Endothelial cell of umbilical vein (primary cell): ENCODE results near the gene ATG5.

Source experiments
- CTCF ChIP-seq, 2 donors: IDR thresholded peaks; 1 replicate in 1 of 2; 2 replicates in 1 of 2; pipeline ENCODE4 v1.5.1; 2011; ENCODE audit warnings: low read length in 2 of 2, mild to moderate bottlenecking in 2 of 2, moderate library complexity in 2 of 2, control low read depth in 1 of 2, inconsistent platforms in 1 of 2, low read depth in 1 of 2; ENCODE audit not compliant: insufficient read depth in 1 of 2; ENCODE audit errors: extremely low read depth in 1 of 2
- EZH2 ChIP-seq: IDR thresholded peaks from 2 replicates; pipeline ENCODE4 v1.6.1; 2012; ENCODE audit warnings: borderline replicate concordance, low read depth, mild to moderate bottlenecking, moderate library complexity, low read length, inconsistent platforms; ENCODE audit not compliant: severe bottlenecking
- FOS ChIP-seq: IDR thresholded peaks from 2 replicates; pipeline ENCODE4 v1.6.1; 2011; ENCODE audit warnings: mild to moderate bottlenecking, low read length, moderate library complexity, borderline replicate concordance; ENCODE audit not compliant: insufficient read depth
- GATA2 ChIP-seq: IDR thresholded peaks from 2 replicates; pipeline ENCODE4 v1.7.0; 2011; ENCODE audit warnings: low read depth, mild to moderate bottlenecking, moderate library complexity, mixed read lengths, low read length; ENCODE audit not compliant: insufficient read length, insufficient read depth
- JUN ChIP-seq: IDR thresholded peaks from 2 replicates; pipeline ENCODE4 v1.6.1; 2011; ENCODE audit warnings: borderline replicate concordance, low read depth; ENCODE audit not compliant: insufficient read length, insufficient read depth
- MYC ChIP-seq: IDR thresholded peaks from one replicate; pipeline ENCODE4 v1.6.1; 2011; ENCODE audit warnings: mild to moderate bottlenecking, low read depth, low read length
- POLR2A ChIP-seq: IDR thresholded peaks from 2 replicates; pipeline ENCODE4 v1.6.1; 2012; ENCODE audit warnings: low read depth, mild to moderate bottlenecking, control low read depth, low read length
- POLR2AphosphoS5 ChIP-seq: IDR thresholded peaks from 2 replicates; pipeline ENCODE4 v1.6.1; 2012; ENCODE audit warnings: low read depth, mild to moderate bottlenecking, control low read depth, low read length, moderate library complexity; ENCODE audit not compliant: insufficient read depth
- TF ChIP-seq, protein P1 (sequence below): IDR thresholded peaks from 2 replicates; pipeline ENCODE4 v1.6.1; 2011; ENCODE audit not compliant: insufficient read depth, insufficient read length

- TF ChIP-seq POLR2A (no peak), CTCF (IDR thresholded peaks at IDR 0.05; ENCODE audit: extremely low read depth in 1 of 2, insufficient read depth in 1 of 2, low read depth in 1 of 2, low read length in 2 of 2) (no peak), JUN (no peak), GATA2 (no peak), EZH2 (no peak), MYC (no peak), POLR2AphosphoS5 (no peak), FOS (no peak)
- TF ChIP-seq, protein P1, sequence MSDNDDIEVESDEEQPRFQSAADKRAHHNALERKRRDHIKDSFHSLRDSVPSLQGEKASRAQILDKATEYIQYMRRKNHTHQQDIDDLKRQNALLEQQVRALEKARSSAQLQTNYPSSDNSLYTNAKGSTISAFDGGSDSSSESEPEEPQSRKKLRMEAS: no peak
Observed at GRCh38 chr6:106160189-106160588, 165.4 kb downstream of the ATG5 start.
